Heart left ventricle (tissue), 16 donors: ENCODE measurements around the gene GGT5. TPM values are rescaled to one million over a fixed set of nuclear protein-coding genes. Genes with fewer than 3 reads are reported as not detected.

Experiments used
- ATAC-seq, 4 donors: fragments of 200-7000 bp; cut with Tn5 transposase; one replicate each; pipeline ENCODE4 v1.9.1; 2020 to 2022; ENCODE audit warnings: moderate library complexity in 4 of 4, mild to moderate bottlenecking in 3 of 4, moderate number of reproducible peaks in 1 of 4
- DNase-seq, 5 donors: peaks; one replicate each; pipeline ENCODE4 v3.0.0-alpha.2; 2020
- H3K27ac ChIP-seq, 12 donors: fragments of 200-600 bp; sonication (generic) in 4 of 12; one replicate each; pipeline versions ENCODE4 v1.5.0 to v1.8.0; 2016 to 2022; ENCODE audit warnings: mild to moderate bottlenecking in 2 of 12
- H3K27me3 ChIP-seq, 9 donors: fragments of 200-600 bp; sonication (generic) in 2 of 9; one replicate each; pipeline versions ENCODE4 v1.5.1 to v1.8.0; 2016 to 2022; ENCODE audit warnings: mild to moderate bottlenecking in 3 of 9
- H3K36me3 ChIP-seq, 9 donors: fragments of 200-600 bp; sonication (generic) in 2 of 9; one replicate each; pipeline versions ENCODE4 v1.5.0 to v1.8.0; 2018 to 2022; ENCODE audit warnings: mild to moderate bottlenecking in 2 of 9
- H3K4me1 ChIP-seq, 12 donors: fragments of 200-600 bp; sonication (generic) in 4 of 12; one replicate each; pipeline versions ENCODE4 v1.5.0 to v1.8.0; 2016 to 2022; ENCODE audit warnings: mild to moderate bottlenecking in 3 of 12
- H3K4me3 ChIP-seq, 12 donors: fragments of 200-600 bp; sonication (generic) in 4 of 12; one replicate each; pipeline versions ENCODE4 v1.5.0 to v1.8.0; 2017 to 2022; ENCODE audit warnings: mild to moderate bottlenecking in 9 of 12, moderate library complexity in 4 of 12
- H3K9me3 ChIP-seq, 12 donors: fragments of 200-600 bp; sonication (generic) in 4 of 12; one replicate each; pipeline versions ENCODE4 v1.5.0 to v1.8.0; 2016 to 2022; ENCODE audit warnings: mild to moderate bottlenecking in 1 of 12
- CTCF ChIP-seq, 12 donors: fragments of 200-600 bp; sonication (generic) in 4 of 12; IDR thresholded peaks; one replicate each; pipeline versions ENCODE4 v1.5.0 to v1.8.0; 2018 to 2022; ENCODE audit warnings: antibody characterized with exemption in 12 of 12, mild to moderate bottlenecking in 5 of 12
- POLR2A ChIP-seq, 2 donors: fragments of 450-650 bp; IDR thresholded peaks; one replicate each; pipeline ENCODE4 v1.6.1; 2017; ENCODE audit warnings: antibody characterized with exemption in 2 of 2, mild to moderate bottlenecking in 2 of 2, moderate library complexity in 2 of 2
- WGBS, 4 donors: extraction: QIAGEN DNeasy Blood & Tissue Kit in 2 of 4; methylation state at CpG; one replicate each; pipeline versions ENCODE4 v1.1.5 to v1.1.7; 2013 to 2018; 5-methylcytosine and 5-hydroxymethylcytosine counted together
- intact Hi-C, 10 donors: fragments of 100-400 bp; cut with DNase I; formaldehyde crosslinking; loops; one replicate each; pipeline versions ENCODE4 v1.11.1 to v1.14.2; 2022
- polyA plus RNA-seq, 2 donors: library from polyadenylated mRNA; stranded (reverse); fragments of 200-250 nt; gene quantifications; one replicate each; pipeline ENCODE4 v1.2.3, GENCODE V29; 2013
- total RNA-seq, 9 donors: library from RNA; depleted of rRNA in 2 of 9; stranded (reverse); fragments of >200 nt in 2 of 9; fragmentation: NEBNext Ultra II Directional in 3 of 9; extraction: Animal tissue kit (Norgen Biotek cat#: 25700) in 3 of 9; gene quantifications; one replicate each; pipeline versions ENCODE4 v1.1.0 to v1.2.4, GENCODE V29; 2016 to 2023
- donor health status: ischemic (EF 13 %, LVEDD 7.1; RV severe dilation, severe dysfunction).
- donor health status: healthy with polysubstance abuse.
- donor health status: DM: no; HTN: yes; CAD: no.
- donor health status: DM: no; HTN: no; CAD: no.
- donor health status: ischemic (EF 25% LVEDD 6.9; RV normal size, moderate dysfunction).
- donor health status: ischemic (EF 25% LVEDD 5.7; RV mildly dilated, moderate dysfunction).
- donor health status: healthy.
- donor health status: DM: yes; HTN: yes; CAD: no.
- donor health status: ischemic (EF 35%, LVEDD 5.7; RV mildly dilated, moderate dysfunction).
- donor health status: nonischemic (EF 11% LVEDD 7.7; RV severe dilation, severe dysfunction).
- donor health status: DM: yes; HTN: yes; CAD: no.
- donor health status: PGD.
- donor health status: ischemic (EF 29% LVEDD 5.4; RV normal size, mild dysfunction).
- donor health status: nonischemic (EF 23%, LVEDD 6.1; RV moderate dilation, normal function).

Gene GGT5
- total and polyA plus RNA-seq, 11 donors: 6.1 to 71.5 (median 19.6) TPM

DNA sequence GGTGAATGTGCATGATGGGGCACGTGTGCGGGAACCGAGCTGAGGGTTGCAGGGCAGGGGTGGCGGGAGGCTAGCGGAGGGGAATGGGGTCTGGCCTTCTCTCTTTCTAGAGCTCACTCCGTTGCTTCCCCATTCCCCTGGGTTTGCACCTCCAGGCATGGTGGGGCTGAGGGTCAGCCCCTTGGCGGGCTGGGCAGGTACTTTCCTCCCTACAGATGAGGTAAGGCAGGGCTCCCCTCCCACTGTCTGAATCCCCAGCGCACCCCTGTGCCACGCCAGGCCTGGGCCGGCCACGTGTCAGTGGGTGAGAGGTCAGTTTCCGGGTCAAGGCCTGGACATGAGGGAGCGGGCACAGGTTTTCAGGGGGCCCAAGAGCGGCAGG, 54.7 kb downstream of the GGT5 start:
- Histone ChIP-seq H3K27ac (peak overlapping the region in 1 of 12 donors; percentile 30), H3K36me3 (peaks cover 0 to 5% (median 0%) of the 10 kb centered on the region in 9 donors), H3K27me3 (no peaks in the 10 kb centered on the region), H3K4me3 (no peak overlapping the region), H3K4me1 (peaks cover 0 to 20% (median 11%) of the 10 kb centered on the region in 12 donors), H3K9me3 (no peaks in the 10 kb centered on the region)
- 76 to 91% (median 87%) methylated on average over 7 to 14 of the region's 14 CpGs for WGBS, 4 donors
- TF ChIP-seq CTCF (IDR thresholded peaks at IDR 0.05) (peak in 1 of 12 donors; percentile 15), POLR2A (IDR thresholded peaks at IDR 0.05) (no peak)
- intact Hi-C loops: loop anchor here in 1 of 10 donors (2.0 kb wide), 1 partner anchor 57 kb away; no protein-coding TSS in a partner anchor
- DNase-seq (no peak), ATAC-seq (peak in 1 of 4 donors; percentile 4)

- H3K36me3 ChIP-seq: peaks cover 0 to 5% (median 0%) of the 10 kb centered on the region in 9 donors
- TF ChIP-seq CTCF (IDR thresholded peaks at IDR 0.05) (peak; percentile 83 to 95 (median 90)), POLR2A (IDR thresholded peaks at IDR 0.05) (no peak)
- peak overlapping the region in 1 of 12 donors; percentile 30 for H3K27ac ChIP-seq
- H3K9me3 ChIP-seq: no peaks in the 10 kb centered on the region
- WGBS, 4 donors: 39 to 45% (median 40%) methylated on average over 17 to 23 of the region's 23 CpGs
- peak; percentile 75 to 92 (median 88) for ATAC-seq
- H3K27me3 ChIP-seq: no peaks in the 10 kb centered on the region
- H3K4me1 ChIP-seq: peaks cover 0 to 20% (median 11%) of the 10 kb centered on the region in 12 donors
- peak; percentile 75 to 86 (median 77) for DNase-seq
- H3K4me3 ChIP-seq: no peak overlapping the region
- intact Hi-C loops: loop anchor here (1.0 to 10.0 kb wide), 6 partner anchors 57 to 335 kb away; partner anchors contain the start of gene GGT5 (in 2 of the 10)
Measured at GRCh38 chr22:24189249-24190158, 55.4 kb downstream of the GGT5 start.

GRCh38 chr22:24188705-24189248, 56.1 kb downstream of the GGT5 start:
- Histone ChIP-seq H3K4me3 (no peak overlapping the region), H3K36me3 (peaks cover 0 to 5% (median 0%) of the 10 kb centered on the region in 9 donors), H3K27me3 (no peaks in the 10 kb centered on the region), H3K9me3 (no peaks in the 10 kb centered on the region), H3K4me1 (peaks cover 0 to 20% (median 11%) of the 10 kb centered on the region in 12 donors), H3K27ac (no peak overlapping the region)
- 79 to 88% (median 81%) methylated on average over 12 to 17 of the region's 17 CpGs for WGBS, 4 donors
- TF ChIP-seq CTCF (IDR thresholded peaks at IDR 0.05): no peak
- no peak for TF ChIP-seq POLR2A (IDR thresholded peaks at IDR 0.05)
- intact Hi-C loops: loop anchor here (1.0 to 10.0 kb wide), 6 partner anchors 58 to 336 kb away; partner anchors contain the start of gene GGT5 (in 2 of the 10)
- ATAC-seq (no peak), DNase-seq (no peak)
